Measurements from ENCODE around the gene TMC4. TPM values are rescaled to one million over a fixed set of nuclear protein-coding genes. Genes with fewer than 3 reads are reported as not detected.
A peak's percentile ranks its signal among the peaks of the same experiment; 100 is the strongest.

TMC4 gene
- total and polyA plus RNA-seq, 2 experiments from 2014 or later = 2.3 to 7.8 TPM

GRCh38 chr19:54206030-54206830, 33.3 kb upstream of the TMC4 start:
- no peak for DNase-seq (ENCODE audit: low spot score)
- Histone ChIP-seq H4K20me1 (replicated peaks; ENCODE audit: insufficient read depth) (peaks cover 67% of the 10 kb centered on the region), H3K4me2 (no peak overlapping the region; the same call in 1 of the 2 replicates), H3K9me2 (ENCODE audit: insufficient read depth) (no peaks in the 10 kb centered on the region), H3K4me3 (no peak overlapping the region), H3K79me2 (replicated peaks; ENCODE audit: insufficient read depth) (peaks cover 58% of the 10 kb centered on the region), H3K36me3 (ENCODE audit: insufficient read depth) (peaks cover 57% of the 10 kb centered on the region), H3K27me3 (ENCODE audit: insufficient read depth) (no peaks in the 10 kb centered on the region), H3K4me1 (ENCODE audit: insufficient read depth) (peaks cover 40% of the 10 kb centered on the region), H2AFZ (no peak overlapping the region), H3K27ac (ENCODE audit: low read depth) (peak overlapping the region; percentile 87; the same call in 1 of the 2 replicates), H3F3A (replicated peaks; ENCODE audit: low read depth) (peaks cover 73% of the 10 kb centered on the region)
- H3K36me3 Mint-ChIP-seq (ENCODE audit: low read depth) = peaks cover 81% of the 10 kb centered on the region
- ATAC-seq = no peak
- TF ChIP-seq, protein P1, sequence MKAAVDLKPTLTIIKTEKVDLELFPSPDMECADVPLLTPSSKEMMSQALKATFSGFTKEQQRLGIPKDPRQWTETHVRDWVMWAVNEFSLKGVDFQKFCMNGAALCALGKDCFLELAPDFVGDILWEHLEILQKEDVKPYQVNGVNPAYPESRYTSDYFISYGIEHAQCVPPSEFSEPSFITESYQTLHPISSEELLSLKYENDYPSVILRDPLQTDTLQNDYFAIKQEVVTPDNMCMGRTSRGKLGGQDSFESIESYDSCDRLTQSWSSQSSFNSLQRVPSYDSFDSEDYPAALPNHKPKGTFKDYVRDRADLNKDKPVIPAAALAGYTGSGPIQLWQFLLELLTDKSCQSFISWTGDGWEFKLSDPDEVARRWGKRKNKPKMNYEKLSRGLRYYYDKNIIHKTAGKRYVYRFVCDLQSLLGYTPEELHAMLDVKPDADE (IDR thresholded peaks at IDR 0.05) = no peak
- no peak for TF ChIP-seq ZNF114 (CRISPR knock-in tag; IDR thresholded peaks at IDR 0.05)
- no peak for TF ChIP-seq STAT1 (IDR thresholded peaks at IDR 0.05; ENCODE audit: unreplicated experiment)
- no peak for TF ChIP-seq EZH2 (IDR thresholded peaks at IDR 0.05; ENCODE audit: low read depth, unreplicated experiment)
- no peak for TF ChIP-seq ZNF331 (CRISPR knock-in tag; IDR thresholded peaks at IDR 0.05; ENCODE audit: low read depth)
- no peak for TF ChIP-seq EZH2phosphoT487 (IDR thresholded peaks at IDR 0.05; ENCODE audit: unreplicated experiment)
- TF ChIP-seq, protein P2, sequence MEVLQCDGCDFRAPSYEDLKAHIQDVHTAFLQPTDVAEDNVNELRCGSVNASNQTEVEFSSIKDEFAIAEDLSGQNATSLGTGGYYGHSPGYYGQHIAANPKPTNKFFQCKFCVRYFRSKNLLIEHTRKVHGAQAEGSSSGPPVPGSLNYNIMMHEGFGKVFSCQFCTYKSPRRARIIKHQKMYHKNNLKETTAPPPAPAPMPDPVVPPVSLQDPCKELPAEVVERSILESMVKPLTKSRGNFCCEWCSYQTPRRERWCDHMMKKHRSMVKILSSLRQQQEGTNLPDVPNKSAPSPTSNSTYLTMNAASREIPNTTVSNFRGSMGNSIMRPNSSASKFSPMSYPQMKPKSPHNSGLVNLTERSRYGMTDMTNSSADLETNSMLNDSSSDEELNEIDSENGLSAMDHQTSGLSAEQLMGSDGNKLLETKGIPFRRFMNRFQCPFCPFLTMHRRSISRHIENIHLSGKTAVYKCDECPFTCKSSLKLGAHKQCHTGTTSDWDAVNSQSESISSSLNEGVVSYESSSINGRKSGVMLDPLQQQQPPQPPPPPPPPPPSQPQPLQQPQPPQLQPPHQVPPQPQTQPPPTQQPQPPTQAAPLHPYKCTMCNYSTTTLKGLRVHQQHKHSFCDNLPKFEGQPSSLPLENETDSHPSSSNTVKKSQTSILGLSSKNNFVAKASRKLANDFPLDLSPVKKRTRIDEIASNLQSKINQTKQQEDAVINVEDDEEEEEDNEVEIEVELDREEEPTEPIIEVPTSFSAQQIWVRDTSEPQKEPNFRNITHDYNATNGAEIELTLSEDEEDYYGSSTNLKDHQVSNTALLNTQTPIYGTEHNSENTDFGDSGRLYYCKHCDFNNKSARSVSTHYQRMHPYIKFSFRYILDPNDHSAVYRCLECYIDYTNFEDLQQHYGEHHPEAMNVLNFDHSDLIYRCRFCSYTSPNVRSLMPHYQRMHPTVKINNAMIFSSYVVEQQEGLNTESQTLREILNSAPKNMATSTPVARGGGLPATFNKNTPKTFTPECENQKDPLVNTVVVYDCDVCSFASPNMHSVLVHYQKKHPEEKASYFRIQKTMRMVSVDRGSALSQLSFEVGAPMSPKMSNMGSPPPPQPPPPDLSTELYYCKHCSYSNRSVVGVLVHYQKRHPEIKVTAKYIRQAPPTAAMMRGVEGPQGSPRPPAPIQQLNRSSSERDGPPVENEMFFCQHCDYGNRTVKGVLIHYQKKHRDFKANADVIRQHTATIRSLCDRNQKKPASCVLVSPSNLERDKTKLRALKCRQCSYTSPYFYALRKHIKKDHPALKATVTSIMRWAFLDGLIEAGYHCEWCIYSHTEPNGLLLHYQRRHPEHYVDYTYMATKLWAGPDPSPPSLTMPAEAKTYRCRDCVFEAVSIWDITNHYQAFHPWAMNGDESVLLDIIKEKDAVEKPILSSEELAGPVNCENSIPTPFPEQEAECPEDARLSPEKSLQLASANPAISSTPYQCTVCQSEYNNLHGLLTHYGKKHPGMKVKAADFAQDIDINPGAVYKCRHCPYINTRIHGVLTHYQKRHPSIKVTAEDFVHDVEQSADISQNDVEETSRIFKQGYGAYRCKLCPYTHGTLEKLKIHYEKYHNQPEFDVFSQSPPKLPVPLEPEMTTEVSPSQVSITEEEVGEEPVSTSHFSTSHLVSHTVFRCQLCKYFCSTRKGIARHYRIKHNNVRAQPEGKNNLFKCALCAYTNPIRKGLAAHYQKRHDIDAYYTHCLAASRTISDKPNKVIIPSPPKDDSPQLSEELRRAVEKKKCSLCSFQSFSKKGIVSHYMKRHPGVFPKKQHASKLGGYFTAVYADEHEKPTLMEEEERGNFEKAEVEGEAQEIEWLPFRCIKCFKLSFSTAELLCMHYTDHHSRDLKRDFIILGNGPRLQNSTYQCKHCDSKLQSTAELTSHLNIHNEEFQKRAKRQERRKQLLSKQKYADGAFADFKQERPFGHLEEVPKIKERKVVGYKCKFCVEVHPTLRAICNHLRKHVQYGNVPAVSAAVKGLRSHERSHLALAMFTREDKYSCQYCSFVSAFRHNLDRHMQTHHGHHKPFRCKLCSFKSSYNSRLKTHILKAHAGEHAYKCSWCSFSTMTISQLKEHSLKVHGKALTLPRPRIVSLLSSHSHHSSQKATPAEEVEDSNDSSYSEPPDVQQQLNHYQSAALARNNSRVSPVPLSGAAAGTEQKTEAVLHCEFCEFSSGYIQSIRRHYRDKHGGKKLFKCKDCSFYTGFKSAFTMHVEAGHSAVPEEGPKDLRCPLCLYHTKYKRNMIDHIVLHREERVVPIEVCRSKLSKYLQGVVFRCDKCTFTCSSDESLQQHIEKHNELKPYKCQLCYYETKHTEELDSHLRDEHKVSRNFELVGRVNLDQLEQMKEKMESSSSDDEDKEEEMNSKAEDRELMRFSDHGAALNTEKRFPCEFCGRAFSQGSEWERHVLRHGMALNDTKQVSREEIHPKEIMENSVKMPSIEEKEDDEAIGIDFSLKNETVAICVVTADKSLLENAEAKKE (CRISPR knock-in tag; IDR thresholded peaks at IDR 0.05) = no peak
- no peak for TF ChIP-seq POLR2AphosphoS5 (IDR thresholded peaks at IDR 0.05; ENCODE audit: low read depth)
- H3K4me3 Mint-ChIP-seq = peak overlapping the region; percentile 16; the same call in 1 of the 3 replicates
- H3K4me1 Mint-ChIP-seq = peaks cover 60% of the 10 kb centered on the region
- 0 out of 2 replicates have a peak overlapping the region, but pooled peaks have one; percentile 52 for H3K27ac Mint-ChIP-seq
- H3K27me3 Mint-ChIP-seq (ENCODE audit: insufficient read depth, low read depth, poor library complexity) = peaks cover 72% of the 10 kb centered on the region
- H3K9me3 Mint-ChIP-seq = no peaks in the 10 kb centered on the region; the same call in 2 of the 3 replicates
